H1 (cell line): ENCODE data around the gene BRD7. TPM values are rescaled to one million over a fixed set of nuclear protein-coding genes. Genes with fewer than 3 reads are reported as not detected.

Experiments
- CTCF ChIA-PET: fragments of 300-600 bp; sonication (Branson Sonifier 250); formaldehyde crosslinking; loops from one replicate; lab custom pipeline; 2021; ENCODE audit not compliant: partially characterized antibody; lab: Charles Lee
- POLR2A ChIA-PET: fragments of 300-600 bp; sonication (Branson Sonifier 250); formaldehyde crosslinking; loops from one replicate; lab custom pipeline; 2021; ENCODE audit warnings: inconsistent platforms; ENCODE audit not compliant: partially characterized antibody; lab: Charles Lee
- DNase-seq, 2 experiments: peaks; one replicate each; pipeline versions ENCODE4 v3.0.0 to v3.0.0-alpha.2; 2010 to 2022; ENCODE audit warnings: low spot score in 2 of 2, low read depth in 1 of 2, mixed read lengths in 1 of 2
- FAIRE-seq: peaks from 2 replicates; lab custom pipeline; 2011; peaks lifted over from hg19 to GRCh38; lab: Jason Lieb, UNC
- H2AFZ ChIP-seq: 2 replicates; pipeline ENCODE4 v1.8.1; 2012; ENCODE audit warnings: low read length, inconsistent platforms
- H2AK5ac ChIP-seq: 2 replicates; pipeline ENCODE4 v1.6.1; 2013; ENCODE audit warnings: low read depth, low read length
- H2BK120ac ChIP-seq: replicated peaks from 2 replicates; pipeline ENCODE3; 2013; ENCODE audit warnings: low read depth, low read length, inconsistent platforms
- H2BK12ac ChIP-seq: 2 replicates; pipeline ENCODE4 v1.6.1; 2013; ENCODE audit warnings: low read depth, low read length
- H2BK15ac ChIP-seq: 2 replicates; pipeline ENCODE4 v1.6.1; 2013; ENCODE audit warnings: low read length
- H2BK20ac ChIP-seq: 2 replicates; pipeline ENCODE4 v1.6.1; 2013; ENCODE audit warnings: low read length
- H2BK5ac ChIP-seq: 2 replicates; pipeline ENCODE4 v1.6.1; 2013; ENCODE audit warnings: low read depth, low read length
- H3K14ac ChIP-seq: 2 replicates; pipeline ENCODE4 v1.6.1; 2013; ENCODE audit warnings: inconsistent platforms; ENCODE audit not compliant: insufficient read length
- H3K18ac ChIP-seq: 2 replicates; pipeline ENCODE4 v1.6.1; 2013; ENCODE audit warnings: low read length; ENCODE audit errors: extremely low read depth
- H3K23ac ChIP-seq: 2 replicates; pipeline ENCODE4 v1.6.1; 2013; ENCODE audit warnings: inconsistent platforms; ENCODE audit not compliant: insufficient read length
- H3K23me2 ChIP-seq: 2 replicates; pipeline ENCODE4 v1.6.1; 2013; ENCODE audit warnings: low read depth, low read length
- H3K27ac ChIP-seq: 2 replicates; pipeline ENCODE4 v1.6.1; 2011; ENCODE audit warnings: low read depth, low read length, inconsistent platforms
- H3K27me3 ChIP-seq, 4 experiments: replicated peaks in 1 of 4; 1 replicate in 1 of 4; 2 replicates in 3 of 4; pipeline versions ENCODE4 v1.6.1 to v1.8.1; 2011 to 2013; ENCODE audit warnings: low read length in 3 of 4, mild to moderate bottlenecking in 3 of 4, inconsistent platforms in 2 of 4, mixed read lengths in 2 of 4, moderate library complexity in 1 of 4; ENCODE audit not compliant: control insufficient read depth in 3 of 4, insufficient read depth in 3 of 4; ENCODE audit errors: extremely low read depth in 1 of 4
- H3K36me3 ChIP-seq, 4 experiments: 2 replicates each; pipeline versions ENCODE4 v1.6.1 to v1.8.1; 2011 to 2013; ENCODE audit warnings: mild to moderate bottlenecking in 4 of 4, low read length in 3 of 4, moderate library complexity in 2 of 4, control low read depth in 1 of 4, inconsistent platforms in 1 of 4; ENCODE audit not compliant: insufficient read depth in 4 of 4, control insufficient read depth in 2 of 4
- H3K4ac ChIP-seq: replicated peaks from 2 replicates; pipeline ENCODE3; 2013; ENCODE audit warnings: low read length, low read depth, mixed read lengths, inconsistent platforms; ENCODE audit not compliant: insufficient read length
- H3K4me1 ChIP-seq, 4 experiments: replicated peaks in 1 of 4; 1 replicate in 1 of 4; 2 replicates in 3 of 4; pipeline versions ENCODE4 v1.6.1 to v1.8.1; 2011 to 2013; ENCODE audit warnings: low read length in 3 of 4, inconsistent platforms in 2 of 4, mixed read lengths in 1 of 4; ENCODE audit not compliant: insufficient read depth in 4 of 4, control insufficient read depth in 3 of 4
- H3K4me2 ChIP-seq, 2 experiments: 2 replicates each; pipeline versions ENCODE4 v1.6.1 to v1.8.1; 2011 to 2013; ENCODE audit warnings: low read depth in 2 of 2, low read length in 2 of 2, control low read depth in 1 of 2, inconsistent platforms in 1 of 2, mild to moderate bottlenecking in 1 of 2; ENCODE audit not compliant: insufficient read depth in 1 of 2
- H3K4me3 ChIP-seq, 4 experiments: fragments of 200-600, 300-600 bp in 1 of 4; sonication (generic), shearing (Covaris generic), sonication (Bioruptor Twin) in 1 of 4; 2 replicates each; pipeline versions ENCODE4 v1.5.1 to v1.8.1; 2011 to 2016; ENCODE audit warnings: low read length in 4 of 4, low read depth in 3 of 4, control low read depth in 2 of 4, inconsistent platforms in 2 of 4, mild to moderate bottlenecking in 2 of 4, mixed read lengths in 1 of 4, moderate library complexity in 1 of 4; ENCODE audit not compliant: insufficient read depth in 2 of 4; ENCODE audit errors: extremely low read depth in 1 of 4
- H3K56ac ChIP-seq: replicated peaks from 2 replicates; pipeline ENCODE3; 2013; ENCODE audit warnings: low read depth, mild to moderate bottlenecking, mixed read lengths, low read length, inconsistent platforms; ENCODE audit not compliant: insufficient read length
- H3K79me1 ChIP-seq: 2 replicates; pipeline ENCODE4 v1.6.1; 2013; ENCODE audit warnings: low read depth, low read length, control low read depth
- H3K79me2 ChIP-seq, 2 experiments: 2 replicates each; pipeline versions ENCODE4 v1.6.1 to v1.8.1; 2012 to 2013; ENCODE audit warnings: low read length in 2 of 2, mild to moderate bottlenecking in 2 of 2, inconsistent platforms in 1 of 2; ENCODE audit not compliant: insufficient read depth in 2 of 2, control insufficient read depth in 1 of 2
- H3K9ac ChIP-seq, 4 experiments: replicated peaks in 1 of 4; 1 replicate in 1 of 4; 2 replicates in 3 of 4; pipeline versions ENCODE4 v1.6.1 to v1.8.1; 2011 to 2013; ENCODE audit warnings: low read depth in 3 of 4, low read length in 3 of 4, control low read depth in 2 of 4, mild to moderate bottlenecking in 2 of 4, moderate library complexity in 2 of 4, inconsistent platforms in 1 of 4; ENCODE audit errors: extremely low read depth in 1 of 4
- H3K9me3 ChIP-seq, 2 experiments: 2 replicates each; pipeline versions ENCODE4 v1.6.1 to v1.8.1; 2012 to 2013; ENCODE audit warnings: mild to moderate bottlenecking in 2 of 2, moderate library complexity in 2 of 2, control low read depth in 1 of 2, inconsistent platforms in 1 of 2, low read depth in 1 of 2, low read length in 1 of 2, mixed read lengths in 1 of 2; ENCODE audit not compliant: insufficient read depth in 2 of 2
- H4K20me1 ChIP-seq, 2 experiments: replicated peaks in 1 of 2; 2 replicates each; pipeline versions ENCODE3 to v1.8.1; 2011 to 2013; ENCODE audit warnings: inconsistent platforms in 2 of 2, low read length in 2 of 2, mild to moderate bottlenecking in 1 of 2; ENCODE audit not compliant: insufficient read depth in 2 of 2, control insufficient read depth in 1 of 2
- H4K5ac ChIP-seq: 2 replicates; pipeline ENCODE4 v1.6.1; 2013; ENCODE audit warnings: low read length, low read depth, mixed read lengths, inconsistent platforms; ENCODE audit not compliant: insufficient read length
- H4K8ac ChIP-seq: 2 replicates; pipeline ENCODE4 v1.8.0; 2013; ENCODE audit warnings: mild to moderate bottlenecking, moderate library complexity, low read length, inconsistent platforms; ENCODE audit not compliant: insufficient read depth; ENCODE audit errors: extremely low read depth
- H4K91ac ChIP-seq: replicated peaks from 2 replicates; pipeline ENCODE3; 2013; ENCODE audit warnings: low read length, mixed read lengths, inconsistent platforms; ENCODE audit not compliant: insufficient read length
- ASH2L ChIP-seq: fragments of 200-600, 300-600 bp; sonication (generic); IDR thresholded peaks from one replicate; pipeline ENCODE4 v1.7.1; 2017; ENCODE audit warnings: low read length
- CBX8 ChIP-seq: fragments of 300-800, 300-1000 bp; sonication (generic); IDR thresholded peaks from 2 replicates; pipeline ENCODE4 v1.7.1; 2016; ENCODE audit warnings: low read depth, low read length, borderline replicate concordance
- CTBP2 ChIP-seq: IDR thresholded peaks from 2 replicates; pipeline ENCODE4 v1.7.0; 2011; ENCODE audit warnings: borderline replicate concordance, mild to moderate bottlenecking, moderate library complexity, mixed read lengths, low read length; ENCODE audit not compliant: insufficient read depth, insufficient read length
- EGR1 ChIP-seq: IDR thresholded peaks from 2 replicates; pipeline ENCODE4 v1.6.1; 2011; ENCODE audit warnings: low read depth, low read length, borderline replicate concordance
- GTF2F1 ChIP-seq: IDR thresholded peaks from 2 replicates; pipeline ENCODE4 v1.6.1; 2012; ENCODE audit warnings: low read depth, low read length, improper control_type of control experiment, borderline replicate concordance
- KDM4A ChIP-seq: IDR thresholded peaks from one replicate; pipeline ENCODE4 v1.7.1; 2012; ENCODE audit warnings: low read depth, mild to moderate bottlenecking, moderate library complexity, low read length, inconsistent platforms; ENCODE audit not compliant: severe bottlenecking
- RNF2 ChIP-seq: fragments of 200-900, 300-1000 bp; sonication (generic); IDR thresholded peaks from 2 replicates; pipeline ENCODE4 v1.7.1; 2016; ENCODE audit warnings: borderline replicate concordance, low read depth, mild to moderate bottlenecking, antibody characterized with exemption, low read length; ENCODE audit not compliant: poor library complexity, severe bottlenecking; ENCODE audit errors: missing control alignments
- SUZ12 ChIP-seq: fragments of 200-600 bp; sonication (generic); IDR thresholded peaks from 2 replicates; pipeline ENCODE4 v1.6.1; 2012; ENCODE audit warnings: mild to moderate bottlenecking, inconsistent platforms, low read length, moderate library complexity, mixed read lengths
- TAF1 ChIP-seq: IDR thresholded peaks from 2 replicates; pipeline ENCODE4 v1.6.1; 2011; ENCODE audit warnings: mild to moderate bottlenecking, low read depth, low read length
- ZNF274 ChIP-seq: IDR thresholded peaks from 2 replicates; pipeline ENCODE4 v1.7.0; 2012; ENCODE audit warnings: low read length, borderline replicate concordance; ENCODE audit errors: extremely low read depth
- WGBS, 2 experiments: shearing (Covaris generic) in 1 of 2; methylation state at CpG; one replicate each; pipeline versions ENCODE4 v1.1.6 to v1.1.7; 2013 to 2015; ENCODE audit warnings: low lambda C conversion rate in 2 of 2, mixed read lengths in 2 of 2, inconsistent platforms in 1 of 2, low coverage in 1 of 2, missing lambda C conversion rate in 1 of 2; ENCODE audit not compliant: insufficient replicate concordance in 2 of 2, insufficient coverage in 1 of 2, insufficient read length in 1 of 2; ENCODE audit errors: extremely low coverage in 1 of 2, missing lambda C conversion rate in 1 of 2; 5-methylcytosine and 5-hydroxymethylcytosine counted together
- polyA plus RNA-seq, 7 experiments: library from polyadenylated mRNA; depleted of rRNA in 3 of 7; stranded (reverse) in 5 of 7; unstranded in 2 of 7; fragments of >200 nt in 5 of 7; fragments of 200-250 nt in 2 of 7; gene quantifications; 1 replicate in 5 of 7; 2 replicates in 1 of 7; 4 replicates in 1 of 7; pipeline versions ENCODE4 v1.2.1 to v1.2.3, GENCODE V29; 2011 to 2013; ENCODE audit warnings: missing spikeins in 2 of 7, mixed read lengths in 2 of 7
- total RNA-seq: library from RNA; stranded (reverse); fragmentation: NEBNext Ultra II Directional; extraction: Animal tissue kit (Norgen Biotek cat#: 25700); gene quantifications from 2 replicates; pipeline ENCODE4 v1.2.1, GENCODE V29; 2021
- TF ChIP-seq, protein P1 (sequence below): IDR thresholded peaks from 2 replicates; pipeline ENCODE4 v1.6.1; 2011; ENCODE audit warnings: low read length, improper control_type of control experiment

BRD7 gene
- total and polyA plus RNA-seq, 2 of the 8 experiments (the other 6 are each of a cell fraction or from before 2014, with no cell fraction given): 42.5 to 120 TPM

GRCh38 chr16:50340578-50340977 lies 28.2 kb downstream of the BRD7 start:
- Histone ChIP-seq H3K14ac (no peak overlapping the region), H3K9me3 (peaks cover 0 to 4% of the 10 kb centered on the region in 2 experiments; a peak in 2 of 4 replicates), H3K27ac (no peak overlapping the region), H3K23me2 (no peaks in the 10 kb centered on the region; the same call in 1 of the 2 replicates)
- TF ChIP-seq CTBP2: no peak
- no peak for TF ChIP-seq RNF2
- TF ChIP-seq, protein P1, sequence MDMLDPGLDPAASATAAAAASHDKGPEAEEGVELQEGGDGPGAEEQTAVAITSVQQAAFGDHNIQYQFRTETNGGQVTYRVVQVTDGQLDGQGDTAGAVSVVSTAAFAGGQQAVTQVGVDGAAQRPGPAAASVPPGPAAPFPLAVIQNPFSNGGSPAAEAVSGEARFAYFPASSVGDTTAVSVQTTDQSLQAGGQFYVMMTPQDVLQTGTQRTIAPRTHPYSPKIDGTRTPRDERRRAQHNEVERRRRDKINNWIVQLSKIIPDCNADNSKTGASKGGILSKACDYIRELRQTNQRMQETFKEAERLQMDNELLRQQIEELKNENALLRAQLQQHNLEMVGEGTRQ: no peak
- TF ChIP-seq GTF2F1: no peak
- TF ChIP-seq KDM4A: no peak
- no peak for TF ChIP-seq ZNF274
- TF ChIP-seq TAF1: no peak
- no peak for TF ChIP-seq EGR1
- no peak for TF ChIP-seq CBX8
- no peak for TF ChIP-seq ASH2L
- TF ChIP-seq SUZ12: no peak
- TF ChIP-seq, all 59 proteins: peak for 0
- Histone ChIP-seq H2BK20ac (no peak overlapping the region), H4K20me1 (peaks cover 0 to 2% of the 10 kb centered on the region in 2 experiments), H4K5ac (no peak overlapping the region), H3K9ac (no peak overlapping the region), H4K8ac (no peak overlapping the region), H3K36me3 (peaks cover 3 to 40% (median 19%) of the 10 kb centered on the region in 4 experiments), H3K56ac (no peak overlapping the region), H2BK120ac (no peak overlapping the region), H3K4ac (no peak overlapping the region), H3K27me3 (no peaks in the 10 kb centered on the region), H2BK15ac (no peak overlapping the region), H4K91ac (no peak overlapping the region), H3K4me2 (no peak overlapping the region), H2AK5ac (no peak overlapping the region), H2BK12ac (no peak overlapping the region), H3K18ac (no peak overlapping the region), H3K4me1 (no peaks in the 10 kb centered on the region), H3K79me2 (no peaks in the 10 kb centered on the region), H2AFZ (no peak overlapping the region), H3K4me3 (no peak overlapping the region), H3K23ac (no peak overlapping the region), H2BK5ac (no peak overlapping the region), H3K79me1 (no peaks in the 10 kb centered on the region)
- 91% methylated on average over 2 of the region's 2 CpGs; no CpG with 5 or more reads in 1 of the 2 experiments for WGBS, 2 experiments
- no peak for DNase-seq
- POLR2A ChIA-PET: no interaction called here
- FAIRE-seq: no peak
- CTCF ChIA-PET: interaction anchor here (1.3 to 2.3 kb wide), 2 partner anchors 12 to 14 kb away, joined by 4 to 16 read pairs; no protein-coding TSS in a partner anchor
